GM12878 (cell line): ENCODE data around the gene HIGD1C.

Experiments
- HDAC2 ChIP-seq: fragments of 200-600 bp; sonication (generic); IDR thresholded peaks from 2 replicates; pipeline ENCODE4 v1.6.1; 2017
- MYB ChIP-seq: fragments of 150-350 bp; IDR thresholded peaks from 2 replicates; pipeline ENCODE4 v1.6.1; 2014; ENCODE audit warnings: mild to moderate bottlenecking, low read depth, low read length, borderline replicate concordance
- POLR2A ChIP-seq: IDR thresholded peaks from 2 replicates; pipeline ENCODE4 v1.6.1; 2011; ENCODE audit warnings: low read depth, mild to moderate bottlenecking, low read length
- SP1 ChIP-seq: IDR thresholded peaks from one replicate; pipeline ENCODE4 v1.6.1; 2011; ENCODE audit warnings: low read depth, low read length
- TAF1 ChIP-seq: IDR thresholded peaks from 2 replicates; pipeline ENCODE4 v1.6.1; 2011; ENCODE audit warnings: mild to moderate bottlenecking, low read depth, low read length, borderline replicate concordance
- TCF3 ChIP-seq: IDR thresholded peaks from 2 replicates; pipeline ENCODE4 v1.6.1; 2012; ENCODE audit warnings: low read depth, mild to moderate bottlenecking, low read length, borderline replicate concordance; ENCODE audit not compliant: insufficient read depth
- ZNF274 ChIP-seq: IDR thresholded peaks from one replicate; pipeline ENCODE4 v1.8.0; 2011; ENCODE audit not compliant: insufficient read length, insufficient read depth
- TF ChIP-seq, protein P1 (sequence below), 3 experiments: IDR thresholded peaks in 2 of 3; conservative IDR thresholded peaks in 1 of 3; 2 replicates each; pipeline ENCODE4 v1.5.1; 2011; ENCODE audit warnings: low read depth in 3 of 3, low read length in 3 of 3, mild to moderate bottlenecking in 3 of 3, control low read depth in 2 of 3, moderate library complexity in 2 of 3, inconsistent platforms in 1 of 3, mixed read lengths in 1 of 3; ENCODE audit not compliant: control insufficient read depth in 2 of 3, insufficient read depth in 1 of 3; ENCODE audit errors: extremely low read depth in 1 of 3

DNA sequence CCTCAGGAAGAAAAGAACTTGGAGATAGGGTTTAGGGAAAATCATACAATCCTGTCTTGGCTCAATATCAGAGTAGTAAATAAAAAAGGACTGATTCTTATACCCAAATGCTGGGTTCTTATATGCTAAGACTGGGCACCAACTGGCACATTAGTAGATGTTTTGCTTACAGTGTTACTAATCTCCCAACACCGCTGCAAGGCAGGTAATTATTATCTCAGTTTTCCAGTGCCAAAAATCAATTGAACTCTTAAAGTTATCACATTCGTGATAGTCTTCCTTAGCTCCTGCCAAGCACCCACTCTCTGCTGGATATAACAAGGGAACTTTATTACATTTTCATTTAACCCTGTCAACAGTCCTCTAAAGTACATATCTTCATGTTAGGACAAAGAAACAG is 25.0 kb upstream of the HIGD1C start:
- TF ChIP-seq ZNF274 = no peak
- no peak for TF ChIP-seq MYB
- TF ChIP-seq, protein P1, sequence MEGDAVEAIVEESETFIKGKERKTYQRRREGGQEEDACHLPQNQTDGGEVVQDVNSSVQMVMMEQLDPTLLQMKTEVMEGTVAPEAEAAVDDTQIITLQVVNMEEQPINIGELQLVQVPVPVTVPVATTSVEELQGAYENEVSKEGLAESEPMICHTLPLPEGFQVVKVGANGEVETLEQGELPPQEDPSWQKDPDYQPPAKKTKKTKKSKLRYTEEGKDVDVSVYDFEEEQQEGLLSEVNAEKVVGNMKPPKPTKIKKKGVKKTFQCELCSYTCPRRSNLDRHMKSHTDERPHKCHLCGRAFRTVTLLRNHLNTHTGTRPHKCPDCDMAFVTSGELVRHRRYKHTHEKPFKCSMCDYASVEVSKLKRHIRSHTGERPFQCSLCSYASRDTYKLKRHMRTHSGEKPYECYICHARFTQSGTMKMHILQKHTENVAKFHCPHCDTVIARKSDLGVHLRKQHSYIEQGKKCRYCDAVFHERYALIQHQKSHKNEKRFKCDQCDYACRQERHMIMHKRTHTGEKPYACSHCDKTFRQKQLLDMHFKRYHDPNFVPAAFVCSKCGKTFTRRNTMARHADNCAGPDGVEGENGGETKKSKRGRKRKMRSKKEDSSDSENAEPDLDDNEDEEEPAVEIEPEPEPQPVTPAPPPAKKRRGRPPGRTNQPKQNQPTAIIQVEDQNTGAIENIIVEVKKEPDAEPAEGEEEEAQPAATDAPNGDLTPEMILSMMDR (IDR thresholded peaks at IDR 0.05 in 2 of 3, conservative IDR thresholded peaks at IDR 0.05 in 1 of 3; ENCODE audit: control insufficient read depth in 2 of 3, extremely low read depth in 1 of 3, insufficient read depth in 1 of 3, low read depth in 3 of 3, low read length in 3 of 3) = no peak
- TF ChIP-seq POLR2A = no peak
- no peak for TF ChIP-seq HDAC2
- TF ChIP-seq SP1 = no peak
- no peak for TF ChIP-seq TAF1
- no peak for TF ChIP-seq TCF3
